ENCODE results near the gene BOC. TPM values are rescaled to one million over a fixed set of nuclear protein-coding genes. Genes with fewer than 3 reads are reported as not detected.

Gene BOC
- total and polyA plus RNA-seq, 12 donors = 2.1 to 13.9 (median 4.9) TPM

GRCh38 chr3:113263778-113264177 lies 52.4 kb downstream of the BOC start:
- no peak overlapping the region for H3K4me3 ChIP-seq
- H3K27me3 ChIP-seq = peaks cover 0 to 3% (median 0%) of the 10 kb centered on the region in 7 donors
- peaks cover 0 to 16% (median 7%) of the 10 kb centered on the region in 9 donors for H3K4me1 ChIP-seq
- WGBS, 2 donors = 88 to 89% methylated on average over 3 of the region's 3 CpGs
- ATAC-seq (no peak), DNase-seq (no peak)
- H3K9me3 ChIP-seq = no peaks in the 10 kb centered on the region
- intact Hi-C loops (cut with DNase I) = no loop called here
- H3K36me3 ChIP-seq = peaks cover 0 to 13% (median 0%) of the 10 kb centered on the region in 9 donors
- H3K27ac ChIP-seq = no peak overlapping the region
- TF ChIP-seq, protein P1, sequence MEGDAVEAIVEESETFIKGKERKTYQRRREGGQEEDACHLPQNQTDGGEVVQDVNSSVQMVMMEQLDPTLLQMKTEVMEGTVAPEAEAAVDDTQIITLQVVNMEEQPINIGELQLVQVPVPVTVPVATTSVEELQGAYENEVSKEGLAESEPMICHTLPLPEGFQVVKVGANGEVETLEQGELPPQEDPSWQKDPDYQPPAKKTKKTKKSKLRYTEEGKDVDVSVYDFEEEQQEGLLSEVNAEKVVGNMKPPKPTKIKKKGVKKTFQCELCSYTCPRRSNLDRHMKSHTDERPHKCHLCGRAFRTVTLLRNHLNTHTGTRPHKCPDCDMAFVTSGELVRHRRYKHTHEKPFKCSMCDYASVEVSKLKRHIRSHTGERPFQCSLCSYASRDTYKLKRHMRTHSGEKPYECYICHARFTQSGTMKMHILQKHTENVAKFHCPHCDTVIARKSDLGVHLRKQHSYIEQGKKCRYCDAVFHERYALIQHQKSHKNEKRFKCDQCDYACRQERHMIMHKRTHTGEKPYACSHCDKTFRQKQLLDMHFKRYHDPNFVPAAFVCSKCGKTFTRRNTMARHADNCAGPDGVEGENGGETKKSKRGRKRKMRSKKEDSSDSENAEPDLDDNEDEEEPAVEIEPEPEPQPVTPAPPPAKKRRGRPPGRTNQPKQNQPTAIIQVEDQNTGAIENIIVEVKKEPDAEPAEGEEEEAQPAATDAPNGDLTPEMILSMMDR (IDR thresholded peaks at IDR 0.05) = no peak

GRCh38 chr3:113264283-113265131 lies 53.1 kb downstream of the BOC start:
- Histone ChIP-seq H3K4me1 (peaks cover 0 to 15% (median 7%) of the 10 kb centered on the region in 9 donors), H3K27ac (no peak overlapping the region), H3K27me3 (peaks cover 0 to 4% (median 0%) of the 10 kb centered on the region in 7 donors), H3K36me3 (peaks cover 0 to 18% (median 0%) of the 10 kb centered on the region in 9 donors), H3K9me3 (no peaks in the 10 kb centered on the region), H3K4me3 (no peak overlapping the region)
- 83 to 84% methylated on average over 10 of the region's 10 CpGs for WGBS, 2 donors
- TF ChIP-seq, protein P1 (IDR thresholded peaks at IDR 0.05) = no peak
- ATAC-seq (no peak), DNase-seq (no peak)
- intact Hi-C loops (cut with DNase I) = no loop called here

GRCh38 chr3:113265231-113265630 lies 53.9 kb downstream of the BOC start:
- ATAC-seq (no peak), DNase-seq (no peak)
- peaks cover 0 to 4% (median 0%) of the 10 kb centered on the region in 7 donors for H3K27me3 ChIP-seq
- WGBS, 2 donors = 86 to 87% methylated on average over 5 of the region's 5 CpGs
- no peak overlapping the region for H3K4me3 ChIP-seq
- no peaks in the 10 kb centered on the region for H3K9me3 ChIP-seq
- H3K27ac ChIP-seq = no peak overlapping the region
- peaks cover 0 to 15% (median 7%) of the 10 kb centered on the region in 9 donors for H3K4me1 ChIP-seq
- intact Hi-C loops (cut with DNase I) = no loop called here
- TF ChIP-seq, protein P1 (IDR thresholded peaks at IDR 0.05) = no peak
- H3K36me3 ChIP-seq = peaks cover 0 to 25% (median 0%) of the 10 kb centered on the region in 9 donors

GRCh38 chr3:113266738-113267137 lies 55.4 kb downstream of the BOC start:
- no peak overlapping the region for H3K27ac ChIP-seq
- peaks cover 0 to 38% (median 0%) of the 10 kb centered on the region in 9 donors for H3K36me3 ChIP-seq
- no peak for ATAC-seq

More at GRCh38 chr3:113266738-113267137, 55.4 kb downstream of the BOC start:
- no peak overlapping the region for H3K4me3 ChIP-seq
- peaks cover 0 to 4% (median 0%) of the 10 kb centered on the region in 7 donors for H3K27me3 ChIP-seq
- H3K4me1 ChIP-seq = peaks cover 0 to 14% (median 7%) of the 10 kb centered on the region in 9 donors
- TF ChIP-seq, protein P1 (IDR thresholded peaks at IDR 0.05) = no peak
- no peak for DNase-seq
- H3K9me3 ChIP-seq = no peaks in the 10 kb centered on the region
- WGBS, 2 donors = 90 to 92% methylated on average over 5 of the region's 5 CpGs
- intact Hi-C loops (cut with DNase I) = no loop called here
